Neuronal stem cell (in vitro differentiated cells): Measurements from ENCODE around the gene CIC.

Source experiments
- DNase-seq: peaks from one replicate; pipeline ENCODE4 v3.0.0-alpha.2; 2013; ENCODE audit warnings: low spot score
- H2AFZ ChIP-seq: one replicate; pipeline ENCODE4 v1.6.1; 2013; ENCODE audit warnings: mild to moderate bottlenecking, low read length, inconsistent platforms
- H2AK5ac ChIP-seq: 2 replicates; pipeline ENCODE4 v1.6.1; 2013; ENCODE audit warnings: low read depth, mild to moderate bottlenecking, inconsistent platforms, low read length, moderate library complexity, mixed read lengths
- H2BK120ac ChIP-seq: 2 replicates; pipeline ENCODE4 v1.6.1; 2013; ENCODE audit warnings: low read depth, mild to moderate bottlenecking, inconsistent platforms, low read length, moderate library complexity, mixed read lengths
- H2BK12ac ChIP-seq: one replicate; pipeline ENCODE4 v1.6.1; 2013; ENCODE audit warnings: low read length, inconsistent platforms
- H2BK15ac ChIP-seq: 2 replicates; pipeline ENCODE4 v1.6.1; 2013; ENCODE audit warnings: mild to moderate bottlenecking, low read length, inconsistent platforms, mixed read lengths
- H2BK5ac ChIP-seq: one replicate; pipeline ENCODE4 v1.6.1; 2013; ENCODE audit warnings: inconsistent platforms, mild to moderate bottlenecking, low read length, moderate library complexity
- H3K14ac ChIP-seq: one replicate; pipeline ENCODE4 v1.6.1; 2013; ENCODE audit warnings: low read length, inconsistent platforms
- H3K18ac ChIP-seq: 2 replicates; pipeline ENCODE4 v1.6.1; 2013; ENCODE audit warnings: low read length, inconsistent platforms
- H3K23ac ChIP-seq: 2 replicates; pipeline ENCODE4 v1.6.1; 2013; ENCODE audit warnings: low read depth, mild to moderate bottlenecking, mixed read lengths, low read length, inconsistent platforms; ENCODE audit not compliant: poor library complexity
- H3K27ac ChIP-seq: replicated peaks from 3 replicates; pipeline ENCODE4 v1.5.1; 2013; ENCODE audit warnings: low read length, inconsistent platforms
- H3K27me3 ChIP-seq, 3 experiments: 2 replicates each; pipeline ENCODE4 v1.6.1; 2013; ENCODE audit warnings: low read length in 3 of 3, mild to moderate bottlenecking in 2 of 3, inconsistent platforms in 1 of 3, low read depth in 1 of 3, mixed read lengths in 1 of 3, moderate library complexity in 1 of 3; ENCODE audit not compliant: control insufficient read depth in 3 of 3, insufficient read depth in 3 of 3
- H3K36me3 ChIP-seq, 2 donors: replicated peaks in 1 of 2; 2 replicates each; pipeline ENCODE4 v1.6.1; 2013; ENCODE audit warnings: low read length in 2 of 2; ENCODE audit not compliant: control insufficient read depth in 2 of 2, insufficient read depth in 2 of 2
- H3K4ac ChIP-seq: 2 replicates; pipeline ENCODE4 v1.6.1; 2013; ENCODE audit warnings: inconsistent platforms, mild to moderate bottlenecking, low read length, moderate library complexity
- H3K4me1 ChIP-seq, 2 donors: 1 replicate in 1 of 2; 2 replicates in 1 of 2; pipeline ENCODE4 v1.6.1; 2013; ENCODE audit warnings: low read length in 2 of 2, low read depth in 1 of 2; ENCODE audit not compliant: control insufficient read depth in 2 of 2, insufficient read depth in 1 of 2
- H3K4me2 ChIP-seq: one replicate; pipeline ENCODE4 v1.6.1; 2013; ENCODE audit warnings: mild to moderate bottlenecking, low read length, inconsistent platforms; ENCODE audit not compliant: insufficient read depth, poor library complexity, severe bottlenecking
- H3K4me3 ChIP-seq, 2 donors: 2 replicates each; pipeline ENCODE4 v1.5.1; 2013; ENCODE audit warnings: low read length in 2 of 2, mild to moderate bottlenecking in 2 of 2, inconsistent platforms in 1 of 2, moderate library complexity in 1 of 2
- H3K79me1 ChIP-seq: one replicate; pipeline ENCODE4 v1.6.1; 2013; ENCODE audit warnings: low read depth, mild to moderate bottlenecking, inconsistent platforms, low read length, moderate library complexity
- H3K9ac ChIP-seq: one replicate; pipeline ENCODE4 v1.6.1; 2013; ENCODE audit warnings: mild to moderate bottlenecking, low read depth, low read length, inconsistent platforms; ENCODE audit not compliant: poor library complexity
- H3K9me3 ChIP-seq, 2 donors: replicated peaks in 1 of 2; 2 replicates each; pipeline versions ENCODE3 to v1.6.1; 2013; ENCODE audit warnings: low read length in 2 of 2, mild to moderate bottlenecking in 2 of 2, inconsistent platforms in 1 of 2, low read depth in 1 of 2, mixed read lengths in 1 of 2, moderate library complexity in 1 of 2; ENCODE audit not compliant: control insufficient read depth in 2 of 2, insufficient read depth in 1 of 2
- H4K8ac ChIP-seq: one replicate; pipeline ENCODE4 v1.6.1; 2013; ENCODE audit warnings: low read depth, mild to moderate bottlenecking, inconsistent platforms, low read length, moderate library complexity
- H4K91ac ChIP-seq: one replicate; pipeline ENCODE4 v1.6.1; 2013; ENCODE audit warnings: low read length, low read depth, mild to moderate bottlenecking, inconsistent platforms; ENCODE audit not compliant: poor library complexity
- WGBS, 2 donors: extraction: QIAGEN DNeasy Blood & Tissue Kit; methylation state at CpG; one replicate each; pipeline ENCODE4 v1.1.7; 2013; ENCODE audit warnings: missing lambda C conversion rate in 2 of 2, mixed read lengths in 1 of 2; ENCODE audit not compliant: insufficient read length in 2 of 2, insufficient replicate concordance in 1 of 2; ENCODE audit errors: extremely low coverage in 2 of 2; 5-methylcytosine and 5-hydroxymethylcytosine counted together

The CIC gene

GRCh38 chr19:42254089-42254849, 14.8 kb upstream of the CIC start:
- H3K23ac ChIP-seq: peak overlapping the region; percentile 99

GRCh38 chr19:42254850-42255765, 13.9 kb upstream of the CIC start, which contains the start of gene ERF:
ERF (minus strand) TSS chr19:42255128; CDS start chr19:42254999, 129 bp downstream.
- Histone ChIP-seq H4K91ac (no peak within 1 kb of the TSS), H3K27ac (peak within 1 kb of the TSS; percentile 96), H3K4ac (peak within 1 kb of the TSS; percentile 76), H3K9ac (peak within 1 kb of the TSS; percentile 99), H3K36me3 (peaks cover 5 to 13% of the 10 kb centered on the region in 2 donors), H3K9me3 (no peaks in the 10 kb centered on the region), H3K18ac (peak within 1 kb of the TSS; percentile 99), H2BK15ac (peak within 1 kb of the TSS; percentile 99), H3K4me1 (peaks cover 19 to 25% of the 10 kb centered on the region in 2 donors), H3K14ac (peak within 1 kb of the TSS; percentile 82), H3K23ac (peak within 1 kb of the TSS; percentile 99), H3K4me3 (peak within 1 kb of the TSS; percentile 94 to 95), H3K4me2 (peak within 1 kb of the TSS; percentile 71), H2AK5ac (peak within 1 kb of the TSS; percentile 90), H2AFZ (peak within 1 kb of the TSS; percentile 89), H2BK12ac (no peak within 1 kb of the TSS), H4K8ac (no peak within 1 kb of the TSS), H3K79me1 (peaks cover 23% of the 10 kb centered on the region), H3K27me3 (no peaks in the 10 kb centered on the region), H2BK120ac (peak within 1 kb of the TSS; percentile 91), H2BK5ac (peak within 1 kb of the TSS; percentile 100)
- WGBS, 2 donors: no CpG with 5 or more reads among the region's 75 CpGs
- DNase-seq: peak; percentile 96

More at GRCh38 chr19:42254089-42254849, 14.8 kb upstream of the CIC start:
- H3K27ac ChIP-seq: peak overlapping the region; percentile 96
- peak overlapping the region; percentile 99 for H2BK15ac ChIP-seq
- WGBS, 2 donors: no CpG with 5 or more reads among the region's 70 CpGs
- no peaks in the 10 kb centered on the region for H3K27me3 ChIP-seq
- peak overlapping the region; percentile 76 for H3K4ac ChIP-seq
- DNase-seq: peak; percentile 79
- H2BK120ac ChIP-seq: peak overlapping the region; percentile 91
- peak overlapping the region; percentile 99 for H3K9ac ChIP-seq
- H2AFZ ChIP-seq: peak overlapping the region; percentile 84
- H2BK12ac ChIP-seq: no peak overlapping the region
- peaks cover 29% of the 10 kb centered on the region for H3K79me1 ChIP-seq
- H3K9me3 ChIP-seq: no peaks in the 10 kb centered on the region
- H4K91ac ChIP-seq: no peak overlapping the region
- H3K4me1 ChIP-seq: peaks cover 19 to 25% of the 10 kb centered on the region in 2 donors
- H3K36me3 ChIP-seq: peaks cover 12 to 22% of the 10 kb centered on the region in 2 donors
- peak overlapping the region; percentile 82 for H3K14ac ChIP-seq
- no peak overlapping the region for H4K8ac ChIP-seq
- peak overlapping the region; percentile 49 for H3K4me2 ChIP-seq
- H2AK5ac ChIP-seq: peak overlapping the region; percentile 90
- peak overlapping the region; percentile 94 to 95 for H3K4me3 ChIP-seq
- peak overlapping the region; percentile 98 for H3K18ac ChIP-seq
- H2BK5ac ChIP-seq: peak overlapping the region; percentile 100

- H3K9me3 ChIP-seq: no peaks in the 10 kb centered on the region
- no peaks in the 10 kb centered on the region for H3K27me3 ChIP-seq
- no peak overlapping the region for H3K14ac ChIP-seq
- peak overlapping the region; percentile 71 for H3K4me2 ChIP-seq
- no peak overlapping the region for H4K8ac ChIP-seq
- H4K91ac ChIP-seq: no peak overlapping the region
- H2BK15ac ChIP-seq: peak overlapping the region; percentile 87
- H3K23ac ChIP-seq: no peak overlapping the region
- peak overlapping the region; percentile 99 for H3K18ac ChIP-seq
- H3K4me3 ChIP-seq: peak overlapping the region; percentile 68 to 94
- peaks cover 0 to 5% of the 10 kb centered on the region in 2 donors for H3K36me3 ChIP-seq
- peak; percentile 67 for DNase-seq
- peaks cover 16% of the 10 kb centered on the region for H3K79me1 ChIP-seq
- peak overlapping the region; percentile 89 for H2AFZ ChIP-seq
- peaks cover 19 to 25% of the 10 kb centered on the region in 2 donors for H3K4me1 ChIP-seq
- peak overlapping the region; percentile 88 for H2AK5ac ChIP-seq
- peak overlapping the region; percentile 89 for H2BK5ac ChIP-seq
- WGBS, 2 donors: no CpG with 5 or more reads among the region's 38 CpGs
- peak overlapping the region; percentile 89 for H2BK120ac ChIP-seq
- peak overlapping the region; percentile 85 for H3K27ac ChIP-seq
- peak overlapping the region; percentile 80 for H3K9ac ChIP-seq
- no peak overlapping the region for H2BK12ac ChIP-seq
- peak overlapping the region; percentile 41 for H3K4ac ChIP-seq
These were observed 13.0 kb upstream of the CIC start for GRCh38 chr19:42255766-42256745.
